Activated T-cell treated with anti-CD3 and anti-CD28 coated beads, Interleukin-2, amount 50 U/mL, for 4 hours (primary cell): ENCODE measurements around the gene FBXL15. TPM values are rescaled to one million over a fixed set of nuclear protein-coding genes. Genes with fewer than 3 reads are reported as not detected.

Experiments
- ATAC-seq, 2 donors: fragments of 200-7000 bp; cut with Tn5 transposase; one replicate each; pipeline ENCODE4 v1.10.0; 2021
- DNase-seq: peaks from one replicate; pipeline ENCODE4 v3.0.0-alpha.2; 2020
- H3K27me3 Mint-ChIP-seq: one replicate; pipeline ENCODE4 v1.8.0; 2021; ENCODE audit warnings: low read depth, mixed read lengths
- H3K36me3 Mint-ChIP-seq: one replicate; pipeline ENCODE4 v1.8.0; 2022; ENCODE audit warnings: mixed read lengths; ENCODE audit not compliant: insufficient read depth
- H3K4me1 Mint-ChIP-seq: one replicate; pipeline ENCODE4 v1.8.0; 2021; ENCODE audit warnings: low read depth, mixed read lengths
- H3K4me3 Mint-ChIP-seq: one replicate; pipeline ENCODE4 v1.8.0; 2021; ENCODE audit warnings: mild to moderate bottlenecking, moderate library complexity, mixed read lengths
- H3K9me3 Mint-ChIP-seq: one replicate; pipeline ENCODE4 v1.8.0; 2021; ENCODE audit warnings: mixed read lengths
- total RNA-seq, 3 donors: library from RNA; stranded (reverse); gene quantifications; one replicate each; pipeline ENCODE4 v1.2.1, GENCODE V29; 2021

Gene FBXL15
- total RNA-seq, 3 donors from 2014 or later, result 16.5 to 17.7 (median 16.6) TPM

GRCh38 chr10:102403115-102403514 lies 17.5 kb upstream of the FBXL15 start:
- no peak for DNase-seq
- Mint-ChIP-seq H3K4me1 (peaks cover 19% of the 10 kb centered on the region), H3K27me3 (peaks cover under 1% of the 10 kb centered on the region), H3K9me3 (no peaks in the 10 kb centered on the region), H3K36me3 (peaks cover 14% of the 10 kb centered on the region), H3K4me3 (no peak overlapping the region)
- no peak for ATAC-seq

GRCh38 chr10:102404361-102405107 lies 16.1 kb upstream of the FBXL15 start:
- no peaks in the 10 kb centered on the region for H3K9me3 Mint-ChIP-seq

DNA sequence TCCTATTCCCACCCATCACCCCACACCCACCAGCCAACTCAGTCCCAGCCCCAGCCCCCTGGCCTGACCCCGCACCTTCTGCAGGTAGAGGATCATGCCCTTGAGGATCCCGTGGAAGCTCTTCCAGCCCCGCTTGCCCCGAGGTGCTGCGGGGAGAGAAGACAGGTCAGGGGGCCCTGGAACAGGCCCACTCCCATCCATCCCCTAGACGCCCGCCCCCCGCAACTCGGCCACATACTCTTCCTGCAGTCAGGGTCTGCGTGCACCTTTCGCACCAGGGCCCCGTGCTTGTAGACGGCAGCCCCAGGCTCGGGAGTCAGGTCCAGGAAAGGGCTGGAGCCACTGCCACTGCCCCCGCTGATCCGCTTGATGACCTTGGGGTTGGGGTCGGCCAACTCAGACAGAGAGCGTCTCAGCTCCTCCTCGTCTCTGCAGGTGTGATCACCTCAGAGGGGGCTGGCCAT lies 15.5 kb upstream of the FBXL15 start:
- DNase-seq (no peak), ATAC-seq (no peak)
- peaks cover 11% of the 10 kb centered on the region for H3K27me3 Mint-ChIP-seq
- no peak overlapping the region for H3K4me3 Mint-ChIP-seq
- no peaks in the 10 kb centered on the region for H3K9me3 Mint-ChIP-seq
- H3K36me3 Mint-ChIP-seq, result peaks cover 5% of the 10 kb centered on the region
- H3K4me1 Mint-ChIP-seq, result peaks cover 19% of the 10 kb centered on the region

More at GRCh38 chr10:102404361-102405107, 16.1 kb upstream of the FBXL15 start:
- no peak for DNase-seq
- H3K4me3 Mint-ChIP-seq, result no peak overlapping the region
- peaks cover 17% of the 10 kb centered on the region for H3K4me1 Mint-ChIP-seq
- ATAC-seq, result no peak
- H3K27me3 Mint-ChIP-seq, result peaks cover 5% of the 10 kb centered on the region
- peaks cover 8% of the 10 kb centered on the region for H3K36me3 Mint-ChIP-seq

GRCh38 chr10:102405632-102406031 lies 15.0 kb upstream of the FBXL15 start:
- H3K4me3 Mint-ChIP-seq, result no peak overlapping the region
- ATAC-seq (no peak), DNase-seq (no peak)
- H3K36me3 Mint-ChIP-seq, result peaks cover 3% of the 10 kb centered on the region
- H3K4me1 Mint-ChIP-seq, result peaks cover 15% of the 10 kb centered on the region
- H3K27me3 Mint-ChIP-seq, result peaks cover 12% of the 10 kb centered on the region
- no peaks in the 10 kb centered on the region for H3K9me3 Mint-ChIP-seq

DNA sequence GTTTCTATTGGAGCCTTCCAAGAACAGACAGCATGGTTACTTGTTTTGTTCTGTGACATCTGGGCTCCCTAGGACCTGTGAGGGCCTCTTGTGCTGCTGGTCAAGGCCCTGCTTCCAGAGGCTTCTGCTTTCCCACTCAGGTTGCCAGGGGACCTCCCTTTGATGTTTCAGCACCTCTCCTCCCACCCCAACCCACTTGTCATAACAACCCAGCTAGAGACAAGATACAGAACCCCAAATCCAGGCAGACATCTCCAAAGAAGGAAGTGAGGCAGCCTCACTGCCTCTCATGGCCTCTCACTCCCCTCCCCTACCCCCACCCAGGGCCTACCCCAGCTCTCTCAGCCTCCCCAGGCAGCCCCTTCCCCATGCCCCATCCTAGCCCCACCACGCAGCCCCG lies 13.8 kb upstream of the FBXL15 start:
- no peak overlapping the region for H3K4me3 Mint-ChIP-seq
- H3K9me3 Mint-ChIP-seq, result no peaks in the 10 kb centered on the region
- DNase-seq (no peak), ATAC-seq (no peak)
- peaks cover 24% of the 10 kb centered on the region for H3K4me1 Mint-ChIP-seq
- H3K27me3 Mint-ChIP-seq, result peaks cover 23% of the 10 kb centered on the region
- peaks cover 3% of the 10 kb centered on the region for H3K36me3 Mint-ChIP-seq

DNA sequence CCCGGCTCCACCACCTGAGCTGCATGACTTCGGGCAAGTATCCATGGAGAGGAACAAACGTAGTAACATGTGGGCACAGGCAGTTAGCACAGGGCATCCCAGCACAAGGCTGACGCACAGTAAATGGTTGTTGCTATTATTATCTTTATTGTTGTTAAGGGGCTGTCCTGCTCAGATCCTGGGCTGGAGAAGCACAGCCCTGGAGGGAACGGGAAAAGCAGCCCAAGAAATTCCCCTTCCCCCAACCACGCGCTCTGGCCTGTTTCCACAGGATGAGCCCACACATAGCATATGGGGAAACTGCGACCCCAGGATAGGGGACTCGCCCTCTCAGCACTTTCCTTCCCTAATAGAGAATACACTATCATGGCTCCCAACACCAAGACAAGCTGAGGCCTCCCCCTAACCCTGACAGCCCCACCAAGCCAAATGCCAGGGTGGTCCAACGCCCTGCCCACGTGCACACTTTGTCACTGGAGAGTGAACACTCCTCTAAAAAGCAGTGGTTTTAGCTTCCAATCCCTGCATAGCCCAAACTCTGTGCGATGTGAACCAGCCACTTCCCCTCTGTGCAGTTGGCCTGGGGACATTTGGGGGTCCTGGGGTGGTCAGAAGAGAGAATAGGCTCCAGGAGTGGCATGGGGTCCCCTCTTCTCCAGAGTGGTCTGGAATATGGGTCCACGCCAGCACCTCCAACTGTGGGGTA lies 13.1 kb upstream of the FBXL15 start:
- H3K4me1 Mint-ChIP-seq, result peaks cover 24% of the 10 kb centered on the region
- H3K9me3 Mint-ChIP-seq, result no peaks in the 10 kb centered on the region
- peaks cover 26% of the 10 kb centered on the region for H3K27me3 Mint-ChIP-seq
- no peak for DNase-seq
- H3K4me3 Mint-ChIP-seq, result peak overlapping the region; percentile 50
- peaks cover under 1% of the 10 kb centered on the region for H3K36me3 Mint-ChIP-seq
- no peak for ATAC-seq

GRCh38 chr10:102408131-102408727 lies 12.4 kb upstream of the FBXL15 start:
- H3K27me3 Mint-ChIP-seq, result peaks cover 27% of the 10 kb centered on the region
- H3K4me3 Mint-ChIP-seq, result peak overlapping the region; percentile 50
- ATAC-seq, result no peak
- H3K9me3 Mint-ChIP-seq, result no peaks in the 10 kb centered on the region
- no peak for DNase-seq
- H3K36me3 Mint-ChIP-seq, result no peaks in the 10 kb centered on the region
- H3K4me1 Mint-ChIP-seq, result peaks cover 28% of the 10 kb centered on the region

GRCh38 chr10:102408728-102409603 lies 11.7 kb upstream of the FBXL15 start:
- peak; percentile 79 for DNase-seq
- ATAC-seq, result peak; percentile 74 to 77
- peaks cover 27% of the 10 kb centered on the region for H3K27me3 Mint-ChIP-seq
- peaks cover 29% of the 10 kb centered on the region for H3K4me1 Mint-ChIP-seq
- H3K4me3 Mint-ChIP-seq, result peak overlapping the region; percentile 70
- no peaks in the 10 kb centered on the region for H3K36me3 Mint-ChIP-seq
- H3K9me3 Mint-ChIP-seq, result no peaks in the 10 kb centered on the region

DNA sequence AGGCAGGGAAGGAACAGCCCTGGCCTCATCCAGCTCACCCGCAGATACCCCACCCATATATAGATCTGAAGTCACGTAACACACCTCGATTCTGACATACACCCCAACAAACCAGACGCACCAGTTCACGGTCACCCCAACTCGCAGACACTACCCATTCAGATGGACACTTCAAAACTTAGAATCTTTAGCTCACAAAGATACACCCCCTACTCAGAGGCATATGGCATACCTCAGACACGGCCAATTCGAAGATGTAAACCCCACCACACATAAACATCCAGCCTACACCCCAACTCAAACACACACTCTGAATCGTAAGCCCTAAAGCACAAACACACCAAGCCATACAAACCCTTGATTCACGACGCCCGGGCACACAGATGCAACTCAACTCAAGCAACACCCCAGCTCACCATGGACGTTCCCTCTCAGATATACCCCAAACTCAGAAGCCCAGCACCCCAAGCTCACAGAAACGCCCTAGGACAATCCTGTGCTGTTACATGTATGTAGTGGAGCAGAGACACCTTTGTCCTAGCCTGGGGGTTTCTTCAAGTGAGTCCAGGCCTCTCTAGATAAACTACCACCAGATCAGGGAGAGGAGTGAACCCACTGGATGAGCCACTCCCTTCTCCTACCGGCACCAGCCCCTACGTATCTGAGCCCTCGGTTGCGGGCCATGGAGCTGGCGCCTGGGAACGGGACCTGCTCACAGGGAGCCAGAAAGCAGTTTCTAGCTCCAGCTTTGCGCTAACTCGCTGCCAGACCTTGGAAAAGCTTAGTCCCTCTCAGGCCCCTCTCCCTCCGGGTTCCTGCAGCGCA lies 10.8 kb upstream of the FBXL15 start:
- H3K4me3 Mint-ChIP-seq, result peak overlapping the region; percentile 70
- no peaks in the 10 kb centered on the region for H3K36me3 Mint-ChIP-seq
- no peak for DNase-seq
- ATAC-seq, result no peak
- H3K27me3 Mint-ChIP-seq, result peaks cover 31% of the 10 kb centered on the region
- H3K4me1 Mint-ChIP-seq, result peaks cover 29% of the 10 kb centered on the region
- H3K9me3 Mint-ChIP-seq, result no peaks in the 10 kb centered on the region

DNA sequence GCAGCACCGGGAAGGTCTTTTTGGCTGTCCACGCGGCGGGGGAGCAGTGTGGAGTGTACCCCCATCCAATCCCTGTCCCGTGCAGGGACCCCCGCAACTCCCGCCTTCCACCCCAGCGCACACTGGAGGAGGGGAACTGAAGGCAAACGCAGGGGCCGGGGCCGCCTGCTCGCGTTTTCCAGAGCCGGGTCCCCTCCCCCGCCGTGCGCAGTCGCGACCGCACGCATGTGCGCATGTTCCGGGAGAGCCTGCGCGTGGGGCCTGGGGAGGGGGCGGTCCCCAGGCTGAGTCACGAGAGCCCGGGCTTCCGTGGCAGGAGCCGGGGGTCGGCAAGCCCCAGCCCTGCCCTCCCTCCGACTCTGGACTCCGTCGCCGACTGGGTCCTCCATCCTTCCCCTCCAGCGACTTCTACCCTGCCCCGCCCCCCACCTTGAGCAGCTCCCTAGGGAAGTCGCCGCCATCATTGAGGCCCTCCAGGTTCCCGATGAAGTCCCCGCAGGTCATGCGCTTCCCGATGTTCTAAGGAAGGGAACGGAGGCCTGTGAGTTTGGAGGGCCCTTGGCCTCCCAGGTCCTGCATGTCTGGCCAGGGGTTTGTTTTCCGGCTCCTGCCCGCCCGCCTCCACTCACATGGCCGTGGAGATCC lies 10.1 kb upstream of the FBXL15 start:
- Mint-ChIP-seq H3K4me3 (peak overlapping the region; percentile 70), H3K36me3 (no peaks in the 10 kb centered on the region), H3K4me1 (peaks cover 29% of the 10 kb centered on the region), H3K9me3 (no peaks in the 10 kb centered on the region), H3K27me3 (peaks cover 32% of the 10 kb centered on the region)
- peak; percentile 15 for ATAC-seq
- peak; percentile 73 for DNase-seq

- H3K4me1 Mint-ChIP-seq, result peaks cover 29% of the 10 kb centered on the region
- ATAC-seq (no peak), DNase-seq (no peak)
- H3K27me3 Mint-ChIP-seq, result peaks cover 42% of the 10 kb centered on the region
- H3K36me3 Mint-ChIP-seq, result no peaks in the 10 kb centered on the region
- H3K9me3 Mint-ChIP-seq, result no peaks in the 10 kb centered on the region
- peak overlapping the region; percentile 60 for H3K4me3 Mint-ChIP-seq
These were observed 9.0 kb upstream of the FBXL15 start for GRCh38 chr10:102411341-102412255.

- Mint-ChIP-seq H3K4me1 (peaks cover 29% of the 10 kb centered on the region), H3K36me3 (no peaks in the 10 kb centered on the region), H3K27me3 (peaks cover 47% of the 10 kb centered on the region), H3K4me3 (no peak overlapping the region), H3K9me3 (no peaks in the 10 kb centered on the region)
- ATAC-seq (no peak), DNase-seq (no peak)
These were observed 8.3 kb upstream of the FBXL15 start for GRCh38 chr10:102412293-102412692.
